Mesenchymal stem cell (in vitro differentiated cells and primary cell): ENCODE results near the gene TM7SF2.
"Not testable (repeated sequence)": the region's sequence is repeated elsewhere in the genome, so short reads cannot be mapped to it uniquely, and the experiment has no call there.

Source experiments
- DNase-seq: peaks from one replicate; pipeline ENCODE4 v3.0.0-alpha.2; 2013
- H2AFZ ChIP-seq: one replicate; pipeline ENCODE4 v1.6.1; 2013; ENCODE audit warnings: low read depth, mild to moderate bottlenecking, control low read depth, inconsistent platforms, low read length, moderate library complexity
- H2AK5ac ChIP-seq: 2 replicates; pipeline ENCODE4 v1.6.1; 2013; ENCODE audit warnings: low read length, moderate library complexity, mild to moderate bottlenecking, inconsistent platforms; ENCODE audit not compliant: severe bottlenecking
- H2BK120ac ChIP-seq: one replicate; pipeline ENCODE4 v1.6.1; 2013; ENCODE audit warnings: low read depth, mild to moderate bottlenecking, inconsistent platforms, low read length, moderate library complexity
- H2BK12ac ChIP-seq, 2 experiments: one replicate each; pipeline ENCODE4 v1.6.1; 2013; ENCODE audit warnings: inconsistent platforms in 2 of 2, low read length in 2 of 2, mild to moderate bottlenecking in 2 of 2, moderate library complexity in 2 of 2, control low read depth in 1 of 2
- H2BK15ac ChIP-seq: one replicate; pipeline ENCODE4 v1.6.1; 2013; ENCODE audit warnings: mild to moderate bottlenecking, low read depth, inconsistent platforms; ENCODE audit not compliant: poor library complexity, severe bottlenecking
- H2BK5ac ChIP-seq: 2 replicates; pipeline ENCODE4 v1.6.1; 2013; ENCODE audit warnings: low read depth, mild to moderate bottlenecking, low read length, control low read depth, inconsistent platforms; ENCODE audit not compliant: poor library complexity, severe bottlenecking
- H3K14ac ChIP-seq, 2 experiments: one replicate each; pipeline ENCODE4 v1.6.1; 2013; ENCODE audit warnings: inconsistent platforms in 2 of 2, low read length in 2 of 2, control low read depth in 1 of 2, mild to moderate bottlenecking in 1 of 2, moderate library complexity in 1 of 2
- H3K18ac ChIP-seq, 2 experiments: one replicate each; pipeline ENCODE4 v1.6.1; 2013; ENCODE audit warnings: inconsistent platforms in 2 of 2, low read length in 2 of 2, control low read depth in 1 of 2, low read depth in 1 of 2, mild to moderate bottlenecking in 1 of 2
- H3K23ac ChIP-seq, 2 experiments: one replicate each; pipeline ENCODE4 v1.6.1; 2013; ENCODE audit warnings: inconsistent platforms in 2 of 2, low read length in 2 of 2, mild to moderate bottlenecking in 2 of 2, moderate library complexity in 2 of 2, control low read depth in 1 of 2
- H3K27ac ChIP-seq: 2 replicates; pipeline ENCODE4 v1.5.1; 2013; ENCODE audit warnings: mild to moderate bottlenecking, moderate library complexity, low read length, control low read depth, inconsistent platforms; ENCODE audit not compliant: poor library complexity, severe bottlenecking
- H3K27me3 ChIP-seq, 2 experiments: 2 replicates each; pipeline versions ENCODE4 v1.6.1 to v1.7.0; 2013; ENCODE audit warnings: low read length in 2 of 2, mild to moderate bottlenecking in 2 of 2, moderate library complexity in 2 of 2, control low read depth in 1 of 2, inconsistent platforms in 1 of 2; ENCODE audit not compliant: control insufficient read depth in 1 of 2, insufficient read depth in 1 of 2
- H3K36me3 ChIP-seq, 2 experiments: 2 replicates each; pipeline versions ENCODE4 v1.6.1 to v1.7.0; 2013; ENCODE audit warnings: low read length in 2 of 2, control low read depth in 1 of 2, inconsistent platforms in 1 of 2, low read depth in 1 of 2, mild to moderate bottlenecking in 1 of 2; ENCODE audit not compliant: insufficient read depth in 2 of 2, control insufficient read depth in 1 of 2
- H3K4ac ChIP-seq, 2 experiments: one replicate each; pipeline ENCODE4 v1.6.1; 2013; ENCODE audit warnings: inconsistent platforms in 2 of 2, low read length in 2 of 2, mild to moderate bottlenecking in 2 of 2, moderate library complexity in 2 of 2, control low read depth in 1 of 2, low read depth in 1 of 2
- H3K4me1 ChIP-seq: 2 replicates; pipeline ENCODE4 v1.6.1; 2013; ENCODE audit warnings: low read depth, low read length, control low read depth; ENCODE audit not compliant: control insufficient read depth, insufficient read depth
- H3K4me2 ChIP-seq: 2 replicates; pipeline ENCODE4 v1.6.1; 2013; ENCODE audit warnings: low read length, mild to moderate bottlenecking, inconsistent platforms; ENCODE audit not compliant: poor library complexity, severe bottlenecking
- H3K4me3 ChIP-seq, 2 experiments: 2 replicates each; pipeline versions ENCODE4 v1.5.1 to v1.7.0; 2013; ENCODE audit warnings: low read length in 2 of 2, mild to moderate bottlenecking in 2 of 2, control low read depth in 1 of 2, low read depth in 1 of 2; ENCODE audit not compliant: insufficient read depth in 1 of 2
- H3K79me1 ChIP-seq: replicated peaks from 2 replicates; pipeline ENCODE4 v1.6.1; 2013; ENCODE audit warnings: mild to moderate bottlenecking, control low read depth, low read length, inconsistent platforms; ENCODE audit not compliant: poor library complexity, severe bottlenecking
- H3K9ac ChIP-seq: 2 replicates; pipeline ENCODE4 v1.7.0; 2013; ENCODE audit warnings: mild to moderate bottlenecking, low read length, moderate library complexity
- H3K9me3 ChIP-seq: 2 replicates; pipeline ENCODE4 v1.7.0; 2013; ENCODE audit warnings: mild to moderate bottlenecking, low read length; ENCODE audit not compliant: control insufficient read depth
- H4K8ac ChIP-seq: one replicate; pipeline ENCODE4 v1.6.1; 2013; ENCODE audit warnings: inconsistent platforms, mild to moderate bottlenecking, low read length, moderate library complexity
- H4K91ac ChIP-seq: one replicate; pipeline ENCODE4 v1.6.1; 2013; ENCODE audit warnings: mild to moderate bottlenecking, low read length, inconsistent platforms
- WGBS: methylation state at CpG from one replicate; pipeline ENCODE4 v1.1.7; 2013; ENCODE audit warnings: mixed read lengths; 5-methylcytosine and 5-hydroxymethylcytosine counted together

TM7SF2 gene

DNA sequence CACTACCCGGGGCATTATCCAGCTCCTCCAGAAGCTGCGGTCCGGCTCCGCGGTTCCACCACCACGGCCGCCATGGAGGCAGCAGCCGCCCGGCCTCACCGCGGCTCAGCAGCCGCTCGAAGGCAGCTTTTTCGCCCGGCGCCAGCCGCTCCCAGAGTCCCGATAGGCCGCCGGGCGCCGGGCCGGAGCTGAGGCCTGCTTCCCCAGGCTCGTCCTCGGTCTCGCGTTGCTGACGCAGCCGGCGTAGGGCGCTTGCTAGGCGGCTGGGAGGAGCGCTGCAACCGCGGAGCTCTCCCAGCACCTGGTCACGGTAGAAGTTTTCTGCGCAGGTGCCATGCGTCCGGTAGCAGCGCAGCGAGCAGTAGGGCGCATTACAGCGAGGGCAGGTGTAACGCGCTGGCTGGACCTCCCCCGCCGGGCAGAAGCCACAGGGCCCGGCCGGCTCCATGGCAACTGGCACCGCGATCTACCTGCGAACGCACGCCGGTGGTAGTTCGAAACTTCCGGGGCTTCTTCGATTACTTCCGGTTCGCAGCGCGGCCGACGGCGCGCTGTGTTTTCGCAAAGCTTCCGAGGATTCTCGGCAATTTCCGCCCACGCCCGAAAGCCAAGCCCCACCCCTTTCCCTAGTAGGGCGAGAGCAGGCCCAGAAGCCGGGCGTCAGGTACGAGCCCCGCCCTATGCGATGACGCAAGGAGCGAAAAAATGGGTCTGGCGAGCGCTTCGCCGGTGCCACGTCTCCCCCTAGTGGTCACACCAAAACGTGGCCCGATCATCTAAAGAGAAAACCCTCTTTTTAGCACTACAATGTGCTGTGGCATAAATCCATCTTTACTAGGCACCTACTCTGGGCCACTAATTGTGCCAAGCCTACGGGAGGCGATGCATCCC, 5.8 kb downstream of the TM7SF2 start, which contains the start of gene ZNHIT2:
Gene ZNHIT2, minus strand, starts transcription at position 496 of the 891 bp plus-strand sequence. Its CDS starts 48 bp downstream, at position 448.
- no peak within 1 kb of the TSS for H2BK15ac ChIP-seq
- H3K4me1 ChIP-seq = peaks cover 35% of the 10 kb centered on the region
- H3K27ac ChIP-seq = peak within 1 kb of the TSS; percentile 80
- H3K79me1 ChIP-seq = peaks cover 20% of the 10 kb centered on the region
- no peaks in the 10 kb centered on the region for H3K27me3 ChIP-seq
- H3K9ac ChIP-seq = peak within 1 kb of the TSS; percentile 98
- peak within 1 kb of the TSS; percentile 79 for H2AFZ ChIP-seq
- peak within 1 kb of the TSS; percentile 86 to 96 for H3K4me3 ChIP-seq
- no peak within 1 kb of the TSS for H2BK12ac ChIP-seq
- WGBS = under 1% methylated on average over 89 of the region's 89 CpGs
- peak within 1 kb of the TSS; percentile 79 for H3K4me2 ChIP-seq
- peak within 1 kb of the TSS; percentile 89 for H4K8ac ChIP-seq
- peak within 1 kb of the TSS; percentile 41 to 94 for H3K18ac ChIP-seq
- H2BK5ac ChIP-seq = peak within 1 kb of the TSS; percentile 50
- DNase-seq = peak; percentile 98
- H3K36me3 ChIP-seq = peaks cover 50 to 53% of the 10 kb centered on the region in 2 experiments
- H2BK120ac ChIP-seq = no peak within 1 kb of the TSS
- no peak within 1 kb of the TSS for H2AK5ac ChIP-seq
- H3K14ac ChIP-seq = peak within 1 kb of the TSS in 1 of 2 experiments; percentile 92
- no peak within 1 kb of the TSS for H3K23ac ChIP-seq
- H3K4ac ChIP-seq = peak within 1 kb of the TSS; percentile 81 to 83
- no peaks in the 10 kb centered on the region for H3K9me3 ChIP-seq
- peak within 1 kb of the TSS; percentile 83 for H4K91ac ChIP-seq

- H4K91ac ChIP-seq = no peak overlapping the region
- H3K36me3 ChIP-seq = peaks cover 50 to 53% of the 10 kb centered on the region in 2 experiments
Observed at GRCh38 chr11:65118097-65118837, 6.6 kb downstream of the TM7SF2 start.

DNA sequence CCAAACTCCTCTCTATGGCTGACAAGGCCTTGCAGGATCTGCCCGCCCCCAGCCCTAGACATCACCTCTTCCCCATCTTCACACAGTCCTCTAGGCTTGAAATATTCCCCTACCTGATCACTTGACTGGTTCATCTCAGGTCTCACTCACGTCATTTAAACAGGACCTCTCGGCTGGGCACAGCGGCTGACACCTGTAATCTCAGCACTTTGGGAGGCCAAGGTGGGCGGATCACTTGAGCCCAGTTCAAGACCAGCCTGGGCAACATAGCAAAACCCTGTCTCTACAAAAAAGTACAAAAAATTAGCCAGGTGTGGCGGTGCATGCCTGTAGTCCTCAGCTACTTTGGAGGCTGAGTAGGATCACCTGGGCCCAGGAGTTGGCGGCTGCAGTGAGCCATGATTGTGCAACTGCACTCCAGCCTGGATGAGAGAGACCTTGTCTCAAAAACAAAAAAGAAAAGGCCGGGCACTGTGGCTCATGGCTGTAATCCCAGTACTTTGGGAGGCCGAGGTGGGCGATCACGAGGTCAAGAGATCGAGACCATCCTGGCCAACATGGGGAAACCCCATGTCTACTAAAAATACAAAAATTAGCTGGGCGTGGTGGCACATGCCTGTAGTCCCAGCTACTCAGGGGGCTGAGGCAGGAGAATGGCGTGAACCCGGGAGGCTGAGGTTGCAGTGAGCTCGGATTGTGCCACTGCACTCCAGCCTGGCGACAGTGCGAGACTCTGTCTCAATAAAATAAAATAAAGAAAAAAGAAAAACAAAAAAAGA, 7.4 kb downstream of the TM7SF2 start:
- H4K91ac ChIP-seq, H3K4ac ChIP-seq, H3K27me3 ChIP-seq, H3K18ac ChIP-seq, H2BK12ac ChIP-seq, H3K27ac ChIP-seq, H2BK120ac ChIP-seq, H2AK5ac ChIP-seq, H2BK5ac ChIP-seq, H3K4me2 ChIP-seq, DNase-seq, H2BK15ac ChIP-seq, H4K8ac ChIP-seq, H3K4me3 ChIP-seq, H3K9me3 ChIP-seq, H3K23ac ChIP-seq, H2AFZ ChIP-seq, H3K14ac ChIP-seq: not testable (repeated sequence)
- Histone ChIP-seq H3K79me1 (peaks cover 20% of the 10 kb centered on the region), H3K9ac (peak overlapping the region; percentile 98), H3K36me3 (peaks cover 51 to 53% of the 10 kb centered on the region in 2 experiments), H3K4me1 (peaks cover 27% of the 10 kb centered on the region)
- WGBS = 95% methylated on average over 18 of the region's 18 CpGs

More at GRCh38 chr11:65118097-65118837, 6.6 kb downstream of the TM7SF2 start:
- Histone ChIP-seq H2BK120ac (no peak overlapping the region), H3K79me1 (peaks cover 20% of the 10 kb centered on the region), H3K4me1 (peaks cover 31% of the 10 kb centered on the region), H3K23ac (no peak overlapping the region), H2AK5ac (no peak overlapping the region), H3K27ac (no peak overlapping the region), H2BK15ac (no peak overlapping the region), H2BK12ac (no peak overlapping the region), H2AFZ (no peak overlapping the region), H2BK5ac (no peak overlapping the region), H3K27me3 (no peaks in the 10 kb centered on the region), H3K14ac (no peak overlapping the region), H3K9me3 (no peaks in the 10 kb centered on the region), H3K4ac (no peak overlapping the region), H3K4me3 (no peak overlapping the region), H3K4me2 (no peak overlapping the region), H3K18ac (no peak overlapping the region), H4K8ac (no peak overlapping the region), H3K9ac (peak overlapping the region; percentile 98)
- 90% methylated on average over 18 of the region's 18 CpGs for WGBS
- no peak for DNase-seq
